ENCODE data around the gene GPR84.

GPR84 gene

GRCh38 chr12:54324617-54325441, 39.5 kb downstream of the GPR84 start, which contains the start of gene COPZ1:
COPZ1 (plus strand) TSS chr12:54325131; CDS start chr12:54325164, 33 bp downstream.
- peak; percentile 99 for DNase-seq (ENCODE audit: low read depth)

DNA sequence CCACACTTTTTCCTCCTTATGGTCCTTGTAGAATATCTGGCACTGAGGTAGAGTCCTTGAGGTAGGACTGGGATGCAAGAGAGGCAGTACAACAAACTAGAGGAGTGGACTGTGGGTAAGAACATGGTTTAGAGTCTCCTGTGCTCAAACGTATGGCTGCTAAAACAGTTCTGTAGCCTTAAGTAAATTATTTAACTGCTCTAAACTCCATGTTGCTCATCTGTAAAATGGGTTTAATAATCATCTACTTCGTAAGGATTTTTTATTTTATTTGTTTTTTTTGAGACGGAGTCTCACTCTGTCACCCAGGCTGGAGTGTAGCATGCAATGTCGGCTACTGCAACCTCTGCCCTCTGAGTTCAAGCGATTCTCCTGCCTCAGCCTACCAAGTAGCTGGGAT, 42.9 kb downstream of the GPR84 start:
- DNase-seq (ENCODE audit: low read depth), result no peak
